BLaER1 treated with 17β-estradiol and CSF1 and Interleukin-3, amounts not matched to agents 10 nM and 100 nM (cell line): Measurements from ENCODE around the gene PIK3AP1.
"Not testable (repeated sequence)": the region's sequence is repeated elsewhere in the genome, so short reads cannot be mapped to it uniquely, and the experiment has no call there.

Experiments
- H3K27ac ChIP-seq, 11 experiments: shearing (Covaris generic); formaldehyde crosslinking; 2 replicates each; pipeline ENCODE4 v1.8.1; 2022
- H3K27me3 ChIP-seq, 11 experiments: shearing (Covaris generic); formaldehyde crosslinking; 2 replicates each; pipeline ENCODE4 v1.8.1; 2022
- H3K36me3 ChIP-seq, 11 experiments: shearing (Covaris generic); formaldehyde crosslinking; 2 replicates each; pipeline ENCODE4 v1.8.1; 2022
- H3K4me1 ChIP-seq, 10 experiments: shearing (Covaris generic); formaldehyde crosslinking; 2 replicates each; pipeline ENCODE4 v1.8.1; 2022
- H3K4me2 ChIP-seq, 11 experiments: shearing (Covaris generic); formaldehyde crosslinking; 2 replicates each; pipeline ENCODE4 v1.8.1; 2022
- H3K4me3 ChIP-seq, 10 experiments: shearing (Covaris generic); formaldehyde crosslinking; 2 replicates each; pipeline ENCODE4 v1.8.1; 2022
- H3K9ac ChIP-seq, 11 experiments: shearing (Covaris generic); formaldehyde crosslinking; 2 replicates each; pipeline ENCODE4 v1.8.1; 2022
- H3K9me3 ChIP-seq, 11 experiments: shearing (Covaris generic); formaldehyde crosslinking; replicated peaks in 1 of 11; 2 replicates each; pipeline ENCODE4 v1.8.1; 2022
- H4K20me1 ChIP-seq, 11 experiments: shearing (Covaris generic); formaldehyde crosslinking; 2 replicates each; pipeline ENCODE4 v1.8.1; 2022
- Cebpa-rat ChIP-seq, 11 experiments: shearing (Covaris generic); IDR thresholded peaks; 2 replicates each; pipeline ENCODE4 v1.8.1; 2022

Gene PIK3AP1

DNA sequence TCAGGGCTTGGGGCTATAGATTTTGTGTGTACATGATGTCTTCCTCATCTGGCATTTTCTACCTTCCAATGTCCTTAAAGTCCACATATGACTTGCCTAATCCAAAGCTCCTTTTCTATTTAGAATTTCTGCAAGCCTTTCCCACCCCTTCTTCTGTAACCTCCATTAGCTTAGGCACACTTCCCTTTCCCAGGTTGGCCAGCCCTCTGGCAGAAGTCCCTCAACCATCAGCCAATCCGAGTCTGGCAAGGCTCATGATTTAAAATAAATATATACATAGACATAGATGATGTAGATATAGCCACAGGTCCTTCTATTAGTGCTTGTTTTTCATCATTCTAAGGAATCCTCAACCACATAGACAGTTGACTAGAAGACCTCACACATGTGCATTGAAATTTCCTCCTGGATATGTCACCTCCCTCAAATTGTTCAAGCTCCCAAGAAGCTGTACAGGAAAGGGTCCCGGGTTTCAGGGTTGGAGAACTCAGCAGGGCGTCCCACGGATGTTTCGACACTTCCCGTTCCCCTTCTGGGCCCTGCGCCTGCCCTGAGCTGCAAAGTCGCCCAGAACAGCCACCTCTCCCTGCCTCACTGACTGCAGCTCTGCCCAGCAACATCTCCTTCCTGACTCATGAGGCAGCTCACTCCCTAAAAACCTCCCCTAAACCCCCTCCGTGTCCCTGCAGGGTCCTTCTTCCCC lies 20.4 kb upstream of the PIK3AP1 start:
- H3K36me3 ChIP-seq: peaks cover 0 to 24% (median 11%) of the 10 kb centered on the region in 11 experiments; a peak in 12 of 22 replicates
- H3K4me3 ChIP-seq: peak overlapping the region; percentile 20 to 75 (median 58); a peak in 18 of 20 replicates
- H3K27me3 ChIP-seq: no peaks in the 10 kb centered on the region
- peak overlapping the region; percentile 80 to 100 (median 92) for H3K27ac ChIP-seq
- H3K9ac ChIP-seq: peak overlapping the region; percentile 78 to 89 (median 83)
- TF ChIP-seq Cebpa-rat (IDR thresholded peaks at IDR 0.05): peak in 10 of 11 experiments; percentile 17 to 92 (median 82); a peak in 17 of 22 replicates
- peak overlapping the region; percentile 63 to 98 (median 94) for H3K4me2 ChIP-seq
- H3K4me1 ChIP-seq: peaks cover 76 to 90% (median 83%) of the 10 kb centered on the region in 10 experiments
- H3K9me3 ChIP-seq: peaks cover 0 to 7% (median 0%) of the 10 kb centered on the region in 11 experiments; a peak in 2 of 22 replicates
- peaks cover 0 to 6% (median 0%) of the 10 kb centered on the region in 11 experiments; a peak in 1 of 22 replicates for H4K20me1 ChIP-seq

DNA sequence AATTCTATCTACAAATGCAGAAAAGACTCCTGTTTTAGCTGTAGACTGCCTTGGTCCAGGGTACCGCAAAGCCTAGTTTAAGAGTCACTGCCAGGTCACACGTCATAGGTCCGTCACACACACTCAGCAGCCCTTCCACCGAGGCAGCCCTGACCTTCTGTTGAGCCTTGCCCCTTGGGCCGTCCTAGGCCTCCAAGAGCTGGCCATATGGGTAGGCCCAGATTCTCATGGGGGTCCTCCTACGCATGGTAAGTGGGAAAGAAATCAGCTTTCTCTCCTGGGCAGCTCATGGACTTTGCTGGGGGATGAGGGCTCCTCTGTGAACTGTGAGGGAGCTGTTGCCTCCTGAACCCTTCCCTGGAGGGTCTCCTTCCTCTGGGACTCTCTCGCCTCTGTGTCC lies 19.8 kb upstream of the PIK3AP1 start:
- H3K27ac ChIP-seq: peak overlapping the region; percentile 80 to 100 (median 92)
- H3K4me3 ChIP-seq: peak overlapping the region; percentile 20 to 75 (median 58); a peak in 18 of 20 replicates
- H4K20me1 ChIP-seq: peaks cover 0 to 6% (median 0%) of the 10 kb centered on the region in 11 experiments; a peak in 1 of 22 replicates
- H3K36me3 ChIP-seq: peaks cover 0 to 18% (median 6%) of the 10 kb centered on the region in 11 experiments; a peak in 12 of 22 replicates
- TF ChIP-seq Cebpa-rat (IDR thresholded peaks at IDR 0.05): no peak
- peaks cover 71 to 84% (median 79%) of the 10 kb centered on the region in 10 experiments for H3K4me1 ChIP-seq
- peaks cover 0 to 7% (median 0%) of the 10 kb centered on the region in 11 experiments; a peak in 2 of 22 replicates for H3K9me3 ChIP-seq
- peak overlapping the region; percentile 63 to 98 (median 94) for H3K4me2 ChIP-seq
- H3K9ac ChIP-seq: peak overlapping the region; percentile 69 to 89 (median 83); a peak in 21 of 22 replicates
- no peaks in the 10 kb centered on the region for H3K27me3 ChIP-seq

DNA sequence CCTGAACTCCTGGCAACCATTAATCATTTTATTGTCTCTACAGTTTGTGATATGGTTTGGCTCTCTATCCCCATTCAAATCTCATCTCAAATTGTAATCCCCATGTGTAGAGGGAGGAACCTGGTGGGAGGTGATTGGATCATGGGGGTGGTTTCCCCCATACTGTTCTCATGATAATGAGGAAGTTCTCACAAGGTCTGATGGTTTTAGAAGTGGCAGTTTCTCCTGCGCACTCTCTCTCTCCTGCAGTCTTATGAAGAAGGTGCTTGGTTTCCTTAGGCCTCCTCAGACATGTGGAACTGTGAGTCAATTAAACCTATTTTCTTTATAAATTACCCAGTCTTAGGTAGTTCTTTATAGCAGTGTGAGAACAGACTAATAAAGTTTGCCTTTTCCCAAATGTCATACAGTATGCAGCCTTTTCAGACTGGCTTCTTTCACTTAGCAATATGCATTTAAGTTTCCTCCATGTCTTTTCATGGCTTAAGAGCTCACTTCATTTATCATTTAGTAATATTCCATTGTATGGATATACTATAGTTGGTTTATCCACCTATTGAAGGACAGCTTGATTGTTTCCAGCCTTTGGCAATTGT lies 17.1 kb upstream of the PIK3AP1 start:
- not testable (repeated sequence) for H3K36me3 ChIP-seq, H4K20me1 ChIP-seq, H3K27me3 ChIP-seq, H3K9me3 ChIP-seq
- H3K27ac ChIP-seq: peak overlapping the region; percentile 39 to 100 (median 92); a peak in 21 of 22 replicates
- peak overlapping the region; percentile 78 to 98 (median 93) for H3K4me2 ChIP-seq
- peak overlapping the region; percentile 29 to 75 (median 66); a peak in 19 of 20 replicates for H3K4me3 ChIP-seq
- peak overlapping the region; percentile 40 to 89 (median 82); a peak in 21 of 22 replicates for H3K9ac ChIP-seq
- H3K4me1 ChIP-seq: peaks cover 43 to 59% (median 55%) of the 10 kb centered on the region in 10 experiments

DNA sequence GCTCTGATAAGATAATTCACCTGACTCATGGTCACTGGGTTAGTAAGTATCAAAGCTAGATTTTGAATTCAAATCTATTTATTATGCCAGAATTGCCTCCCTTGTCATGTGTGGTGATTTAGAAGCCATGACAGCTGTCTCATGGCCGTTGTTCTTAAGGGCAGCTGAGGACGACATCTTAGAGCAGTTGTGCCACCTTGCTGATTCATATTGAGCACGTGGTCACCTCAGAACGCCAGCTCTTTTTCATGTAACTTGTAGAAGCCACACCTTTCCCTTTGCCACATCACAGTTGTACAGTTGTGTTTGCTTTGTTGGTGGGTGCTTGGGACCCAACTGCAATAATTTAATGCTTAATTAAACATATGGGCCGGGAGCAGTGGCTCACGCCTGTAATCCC lies 4.3 kb upstream of the PIK3AP1 start:
- Histone ChIP-seq H4K20me1 (peaks cover 0 to 1% (median 0%) of the 10 kb centered on the region in 11 experiments; a peak in 6 of 22 replicates), H3K27ac (peak overlapping the region in 8 of 11 experiments; percentile 27 to 100 (median 98); a peak in 15 of 22 replicates), H3K4me1 (peaks cover 55 to 87% (median 77%) of the 10 kb centered on the region in 10 experiments), H3K9me3 (peaks cover 0 to 48% (median 30%) of the 10 kb centered on the region in 11 experiments; a peak in 17 of 22 replicates), H3K4me3 (peak overlapping the region in 2 of 10 experiments; percentile 16 to 37; a peak in 2 of 20 replicates), H3K4me2 (peak overlapping the region in 6 of 11 experiments; percentile 19 to 94 (median 88); a peak in 5 of 22 replicates), H3K9ac (peak overlapping the region in 4 of 11 experiments; percentile 1 to 15 (median 7); a peak in 3 of 22 replicates), H3K36me3 (no peaks in the 10 kb centered on the region; a peak in 2 of 22 replicates), H3K27me3 (no peaks in the 10 kb centered on the region)
- TF ChIP-seq Cebpa-rat (IDR thresholded peaks at IDR 0.05): no peak

DNA sequence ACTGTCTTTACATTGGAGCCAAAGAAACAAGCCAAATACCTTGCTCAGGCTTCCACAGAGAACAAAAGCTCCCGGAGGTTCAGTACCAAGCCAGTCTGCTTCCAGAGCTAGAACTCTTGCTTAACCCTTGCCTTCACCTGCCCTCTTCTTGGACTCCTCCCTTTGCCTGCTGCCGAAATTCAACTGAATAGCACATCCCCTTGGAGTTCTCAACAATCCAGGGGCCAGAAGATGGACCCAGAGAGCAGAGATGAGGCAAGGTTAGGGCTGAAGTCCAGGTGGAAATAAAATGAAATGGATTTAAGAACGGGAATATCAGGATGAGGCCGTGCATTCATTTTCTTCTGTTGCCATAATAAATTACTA lies 876 bp upstream of the PIK3AP1 start:
- peaks cover 7 to 33% (median 24%) of the 10 kb centered on the region in 11 experiments; a peak in 21 of 22 replicates for H3K36me3 ChIP-seq
- H3K27ac ChIP-seq: peak overlapping the region in 10 of 11 experiments; percentile 95 to 100 (median 98); a peak in 20 of 22 replicates
- H3K9ac ChIP-seq: peak overlapping the region; percentile 94 to 100 (median 97); a peak in 21 of 22 replicates
- peaks cover 0 to 37% (median 26%) of the 10 kb centered on the region in 11 experiments; a peak in 17 of 22 replicates for H3K9me3 ChIP-seq
- no peaks in the 10 kb centered on the region for H3K27me3 ChIP-seq
- peak in 2 of 11 experiments; percentile 40 to 56; a peak in 2 of 22 replicates for TF ChIP-seq Cebpa-rat (IDR thresholded peaks at IDR 0.05)
- H4K20me1 ChIP-seq: peaks cover 0 to 36% (median 25%) of the 10 kb centered on the region in 11 experiments; a peak in 15 of 22 replicates
- H3K4me3 ChIP-seq: peak overlapping the region; percentile 76 to 98 (median 92)
- H3K4me1 ChIP-seq: peaks cover 40 to 81% (median 69%) of the 10 kb centered on the region in 10 experiments
- H3K4me2 ChIP-seq: peak overlapping the region; percentile 83 to 98 (median 95)

DNA sequence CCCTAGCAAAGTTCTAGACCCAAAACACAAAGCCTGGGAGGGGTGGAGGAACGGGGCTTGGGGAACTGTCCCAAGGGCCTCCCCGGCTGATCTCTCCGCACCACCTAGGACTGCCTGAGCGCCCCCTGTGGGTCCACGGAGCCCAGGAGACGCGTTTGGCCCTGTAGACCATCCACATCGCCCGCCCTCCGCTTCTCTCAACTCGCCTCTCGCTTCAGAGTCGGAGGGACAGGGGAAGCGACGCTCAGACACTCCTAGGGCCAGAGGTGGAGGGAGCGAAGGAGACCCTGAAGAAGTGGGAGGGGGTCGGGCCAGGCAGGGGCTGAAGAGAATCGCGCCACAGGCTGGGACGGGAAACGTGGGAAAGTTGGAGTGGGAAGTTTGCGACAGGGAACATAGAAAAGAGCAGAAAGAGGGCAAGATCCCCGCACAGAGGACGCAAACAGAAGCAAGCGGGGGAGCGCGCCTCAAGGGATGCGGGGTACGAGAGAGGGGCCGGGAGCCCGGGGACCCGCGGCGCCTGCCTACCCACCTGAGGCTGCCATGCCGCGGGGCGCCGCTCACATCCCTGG lies 378 bp downstream of the PIK3AP1 start:
- peak overlapping the region; percentile 93 to 100 (median 97) for H3K27ac ChIP-seq
- peaks cover 17 to 45% (median 36%) of the 10 kb centered on the region in 11 experiments; a peak in 21 of 22 replicates for H3K36me3 ChIP-seq
- no peaks in the 10 kb centered on the region for H3K27me3 ChIP-seq
- peak overlapping the region; percentile 83 to 98 (median 95) for H3K4me2 ChIP-seq
- TF ChIP-seq Cebpa-rat (IDR thresholded peaks at IDR 0.05): no peak
- peaks cover 0 to 48% (median 38%) of the 10 kb centered on the region in 11 experiments; a peak in 18 of 22 replicates for H4K20me1 ChIP-seq
- peak overlapping the region; percentile 76 to 98 (median 92) for H3K4me3 ChIP-seq
- peak overlapping the region; percentile 94 to 100 (median 97) for H3K9ac ChIP-seq
- peaks cover 0 to 24% (median 13%) of the 10 kb centered on the region in 11 experiments; a peak in 16 of 22 replicates for H3K9me3 ChIP-seq
- H3K4me1 ChIP-seq: peaks cover 46 to 81% (median 76%) of the 10 kb centered on the region in 10 experiments

DNA sequence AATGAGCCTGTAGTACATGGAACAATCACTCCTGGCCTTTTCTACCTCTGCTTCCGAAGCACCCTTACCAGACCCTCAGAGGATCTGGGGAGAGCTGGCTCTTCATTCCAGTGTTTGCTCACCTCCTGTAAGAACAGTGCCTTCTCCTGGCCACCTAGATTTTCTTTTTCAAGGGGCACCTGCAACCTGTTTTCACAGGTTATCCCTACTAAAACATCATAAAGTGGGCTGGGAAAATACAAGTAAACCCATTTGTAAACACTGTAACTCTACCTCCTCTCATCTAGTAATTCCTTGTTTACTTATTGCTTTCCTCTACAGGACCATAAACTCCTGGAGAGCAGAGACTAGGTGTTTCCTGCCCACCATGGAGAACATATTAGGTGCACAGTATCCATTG lies 1.1 kb downstream of the PIK3AP1 start:
- Histone ChIP-seq H4K20me1 (peaks cover 0 to 55% (median 45%) of the 10 kb centered on the region in 11 experiments; a peak in 18 of 22 replicates), H3K36me3 (peaks cover 18 to 53% (median 43%) of the 10 kb centered on the region in 11 experiments; a peak in 21 of 22 replicates), H3K9ac (peak overlapping the region; percentile 94 to 100 (median 97)), H3K27me3 (no peaks in the 10 kb centered on the region), H3K4me3 (peak overlapping the region; percentile 76 to 98 (median 92)), H3K4me2 (peak overlapping the region; percentile 83 to 98 (median 95)), H3K4me1 (peaks cover 53 to 81% (median 76%) of the 10 kb centered on the region in 10 experiments), H3K27ac (peak overlapping the region; percentile 93 to 100 (median 97)), H3K9me3 (peaks cover 0 to 17% (median 6%) of the 10 kb centered on the region in 11 experiments; a peak in 13 of 22 replicates)
- TF ChIP-seq Cebpa-rat (IDR thresholded peaks at IDR 0.05): no peak
